Brain microvascular endothelial cell (primary cell): ENCODE data around the gene RNASEH2B.

Experiments used
- DNase-seq: peaks from one replicate; pipeline ENCODE4 v3.0.0-alpha.2; 2020
- H3K27ac ChIP-seq: fragments of 250-450 bp; sonication (Bioruptor Pico); 2 replicates; pipeline ENCODE4 v1.5.1; 2020; ENCODE audit warnings: mild to moderate bottlenecking, moderate library complexity
- H3K27me3 ChIP-seq: fragments of 250-450 bp; sonication (Bioruptor Pico); replicated peaks from 2 replicates; pipeline ENCODE4 v1.5.1; 2020; ENCODE audit warnings: mild to moderate bottlenecking
- H3K36me3 ChIP-seq: fragments of 250-450 bp; sonication (Bioruptor Pico); replicated peaks from 2 replicates; pipeline ENCODE4 v1.5.1; 2020; ENCODE audit warnings: mild to moderate bottlenecking
- H3K4me3 ChIP-seq: 2 replicates; pipeline ENCODE4 v1.5.1; 2011; ENCODE audit warnings: low read depth, mild to moderate bottlenecking, control low read depth, low read length, moderate library complexity
- in situ Hi-C: cut with HindIII; loops from 2 replicates; pipeline ENCODE4 v1.10.0; 2017; ENCODE audit warnings: low sequenced_read_pairs, low pct_ligation_motif_present
- TF ChIP-seq, protein P1 (sequence below): IDR thresholded peaks from 2 replicates; pipeline ENCODE4 v1.5.1; 2011; ENCODE audit warnings: low read depth, mild to moderate bottlenecking, moderate library complexity, low read length, control low read depth, inconsistent platforms; ENCODE audit errors: missing control alignments

RNASEH2B gene

DNA sequence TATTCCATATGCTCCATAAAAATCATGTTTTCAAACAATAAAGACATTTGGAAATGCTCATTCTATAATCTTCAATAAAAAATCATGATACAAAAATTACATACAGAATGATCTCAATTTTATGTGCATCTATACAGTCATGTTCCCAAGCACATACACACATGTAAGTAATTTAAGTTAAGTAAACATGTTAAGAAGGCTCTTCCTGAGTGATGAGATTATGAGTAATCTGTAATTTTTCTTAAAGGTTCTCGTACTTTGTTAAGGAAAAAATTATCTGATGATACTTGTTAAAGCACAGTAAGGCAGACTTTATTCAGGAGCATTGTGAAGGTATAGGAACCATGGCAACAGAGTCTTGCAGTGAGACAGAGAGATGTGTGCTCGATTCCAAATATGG lies 36.1 kb upstream of the RNASEH2B start:
- DNase-seq, result no peak
- Histone ChIP-seq H3K27me3 (no peaks in the 10 kb centered on the region), H3K27ac (no peak overlapping the region), H3K36me3 (no peaks in the 10 kb centered on the region), H3K4me3 (no peak overlapping the region)
- TF ChIP-seq, protein P1, sequence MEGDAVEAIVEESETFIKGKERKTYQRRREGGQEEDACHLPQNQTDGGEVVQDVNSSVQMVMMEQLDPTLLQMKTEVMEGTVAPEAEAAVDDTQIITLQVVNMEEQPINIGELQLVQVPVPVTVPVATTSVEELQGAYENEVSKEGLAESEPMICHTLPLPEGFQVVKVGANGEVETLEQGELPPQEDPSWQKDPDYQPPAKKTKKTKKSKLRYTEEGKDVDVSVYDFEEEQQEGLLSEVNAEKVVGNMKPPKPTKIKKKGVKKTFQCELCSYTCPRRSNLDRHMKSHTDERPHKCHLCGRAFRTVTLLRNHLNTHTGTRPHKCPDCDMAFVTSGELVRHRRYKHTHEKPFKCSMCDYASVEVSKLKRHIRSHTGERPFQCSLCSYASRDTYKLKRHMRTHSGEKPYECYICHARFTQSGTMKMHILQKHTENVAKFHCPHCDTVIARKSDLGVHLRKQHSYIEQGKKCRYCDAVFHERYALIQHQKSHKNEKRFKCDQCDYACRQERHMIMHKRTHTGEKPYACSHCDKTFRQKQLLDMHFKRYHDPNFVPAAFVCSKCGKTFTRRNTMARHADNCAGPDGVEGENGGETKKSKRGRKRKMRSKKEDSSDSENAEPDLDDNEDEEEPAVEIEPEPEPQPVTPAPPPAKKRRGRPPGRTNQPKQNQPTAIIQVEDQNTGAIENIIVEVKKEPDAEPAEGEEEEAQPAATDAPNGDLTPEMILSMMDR, result no peak
- in situ Hi-C loops, result no loop called here

DNA sequence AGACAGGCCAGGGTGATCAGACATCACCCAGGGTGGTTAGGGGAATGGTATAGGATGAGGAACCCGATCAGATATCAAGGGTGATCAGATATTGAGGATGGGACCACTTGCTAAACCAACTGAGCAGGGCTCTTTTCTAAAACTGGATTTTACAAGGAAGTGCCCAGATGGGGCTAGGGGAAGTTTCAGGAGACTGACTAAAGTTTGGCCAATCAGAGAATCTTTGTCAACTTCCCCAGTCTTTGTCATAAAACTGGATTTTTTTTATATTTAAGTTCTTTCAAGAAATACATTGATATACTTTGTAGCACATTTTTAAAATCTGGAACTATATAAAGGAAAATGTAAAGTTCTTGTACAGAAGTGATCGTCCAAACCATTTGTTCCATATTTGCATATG lies 35.6 kb upstream of the RNASEH2B start:
- Histone ChIP-seq H3K27ac (no peak overlapping the region), H3K36me3 (no peaks in the 10 kb centered on the region), H3K4me3 (no peak overlapping the region), H3K27me3 (no peaks in the 10 kb centered on the region)
- TF ChIP-seq, protein P1, result no peak
- no peak for DNase-seq
- in situ Hi-C loops, result no loop called here

DNA sequence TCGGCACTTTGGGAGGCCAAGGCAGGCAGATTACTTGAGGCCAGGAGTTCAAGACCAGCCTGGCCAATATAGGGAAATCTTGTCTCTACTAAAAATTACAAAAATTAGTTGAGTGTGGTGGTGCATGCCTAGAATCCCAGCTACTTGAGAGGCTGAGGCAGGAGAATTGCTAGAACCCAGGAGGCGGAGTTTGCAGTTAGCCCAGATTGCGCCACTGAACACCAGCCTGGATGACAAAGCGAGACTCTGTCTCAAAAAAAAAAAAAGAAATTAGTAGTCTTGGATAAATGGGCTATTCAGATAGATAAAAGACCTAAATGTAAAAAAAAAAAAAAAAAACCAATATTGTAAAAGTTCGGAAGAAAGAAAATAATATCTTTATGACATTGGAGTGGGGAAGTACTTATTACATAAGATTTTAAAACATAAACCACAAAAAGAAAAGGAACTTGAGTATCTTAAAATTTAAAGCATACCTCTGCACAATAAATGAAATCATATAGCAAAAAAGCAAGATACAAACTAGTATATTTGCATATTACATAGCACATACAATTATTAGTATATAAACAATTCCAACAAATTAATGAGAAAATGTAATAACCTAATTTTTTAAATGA lies 26.7 kb upstream of the RNASEH2B start:
- in situ Hi-C loops, result no loop called here
- no peak for DNase-seq
- Histone ChIP-seq H3K4me3 (no peak overlapping the region), H3K27ac (no peak overlapping the region), H3K27me3 (no peaks in the 10 kb centered on the region), H3K36me3 (no peaks in the 10 kb centered on the region)
- TF ChIP-seq, protein P1, result no peak

DNA sequence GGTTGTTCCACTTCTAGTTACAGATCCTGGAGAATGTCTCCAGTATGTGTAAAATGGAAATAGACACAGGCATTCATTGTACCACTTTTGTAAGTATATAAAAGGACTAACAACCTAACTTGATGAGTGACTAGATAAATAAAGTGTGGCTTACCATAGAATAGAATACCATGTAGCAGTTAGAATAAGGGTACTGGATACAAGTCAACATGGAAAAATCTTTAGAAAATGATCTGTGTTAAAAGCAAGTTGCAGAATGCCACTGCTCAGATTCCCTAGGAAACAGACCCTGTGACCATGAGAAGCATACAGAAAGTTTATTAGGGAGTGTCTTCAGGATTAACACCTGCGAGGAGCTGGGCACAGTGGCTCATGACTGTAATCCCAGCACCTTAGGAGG lies 25.9 kb upstream of the RNASEH2B start:
- Histone ChIP-seq H3K27me3 (no peaks in the 10 kb centered on the region), H3K4me3 (no peak overlapping the region), H3K27ac (no peak overlapping the region), H3K36me3 (no peaks in the 10 kb centered on the region)
- in situ Hi-C loops, result no loop called here
- no peak for DNase-seq
- TF ChIP-seq, protein P1, result no peak

DNA sequence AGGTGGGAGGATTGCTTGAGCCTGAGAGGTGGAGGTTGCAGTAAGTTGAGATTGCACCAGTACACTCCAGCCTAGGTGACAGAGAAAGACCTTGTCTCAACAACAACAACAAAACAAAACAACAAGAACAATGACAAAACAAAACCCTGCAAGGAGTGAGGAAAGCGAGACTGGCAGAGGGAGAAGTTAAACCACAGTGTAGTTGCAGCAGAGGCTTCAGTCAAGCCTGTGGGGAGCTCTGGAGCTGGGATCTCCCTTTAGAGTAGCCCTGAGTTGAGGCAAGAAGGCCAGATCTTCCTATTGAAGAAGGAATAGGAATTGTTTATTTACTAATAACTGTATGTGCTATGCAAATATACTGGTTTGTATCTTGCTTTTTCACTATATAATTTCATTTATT lies 25.3 kb upstream of the RNASEH2B start:
- TF ChIP-seq, protein P1, result no peak
- in situ Hi-C loops, result no loop called here
- Histone ChIP-seq H3K27me3 (no peaks in the 10 kb centered on the region), H3K27ac (no peak overlapping the region), H3K4me3 (no peak overlapping the region), H3K36me3 (no peaks in the 10 kb centered on the region)
- no peak for DNase-seq

DNA sequence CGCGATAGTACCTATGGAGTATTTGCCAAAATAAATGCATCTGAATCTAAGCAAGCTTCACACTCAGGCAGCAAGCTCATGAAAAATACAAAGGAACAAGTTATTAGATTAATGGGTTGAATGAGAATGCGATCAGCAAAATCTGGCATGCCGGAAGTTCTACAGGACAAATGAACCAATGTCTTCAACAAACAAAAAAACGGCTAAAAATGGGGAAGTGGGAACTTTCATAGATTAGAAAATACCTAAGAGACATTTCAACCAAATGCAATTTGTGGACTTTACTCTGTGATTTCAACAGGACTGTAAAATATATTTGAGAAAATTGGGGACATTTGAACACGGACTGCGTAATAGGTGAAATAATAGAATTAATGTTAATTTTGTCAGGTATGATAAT lies 22.4 kb upstream of the RNASEH2B start:
- no peaks in the 10 kb centered on the region for H3K27me3 ChIP-seq

More for the DNA sequence above, 22.4 kb upstream of the RNASEH2B start:
- TF ChIP-seq, protein P1, result no peak
- Histone ChIP-seq H3K27ac (no peak overlapping the region), H3K4me3 (no peak overlapping the region), H3K36me3 (no peaks in the 10 kb centered on the region)
- no peak for DNase-seq
- in situ Hi-C loops, result no loop called here
